ENCODE measurements around the gene TCEAL8.
"Not testable (repeated sequence)": the region's sequence is repeated elsewhere in the genome, so short reads cannot be mapped to it uniquely, and the experiment has no call there.

The TCEAL8 gene

GRCh38 chrX:103254921-103255493 lies at the start of gene TCEAL8:
TSS of gene TCEAL8 (minus strand) at chrX:103255155. CDS start at chrX:103253979, 1,176 bp downstream.
- no peak for DNase-seq

- no peak for DNase-seq
These were observed 49.8 kb upstream of the TCEAL8 start for GRCh38 chrX:103304705-103305104.

- DNase-seq: no peak
These were observed 38.2 kb upstream of the TCEAL8 start for GRCh38 chrX:103293118-103293517.

- DNase-seq: no peak
These were observed 24.7 kb upstream of the TCEAL8 start for GRCh38 chrX:103279624-103280023.

GRCh38 chrX:103276581-103277002 lies 21.6 kb upstream of the TCEAL8 start, which contains the start of gene TCEAL5:
TSS of gene TCEAL5 (minus strand) at chrX:103276750. CDS start at chrX:103274563, 2,187 bp downstream.
- no peak for DNase-seq

GRCh38 chrX:103275947-103276567 lies 21.1 kb upstream of the TCEAL8 start:
- no peak for DNase-seq

- DNase-seq: no peak
These were observed 19.3 kb upstream of the TCEAL8 start for GRCh38 chrX:103274284-103274683.

GRCh38 chrX:103258275-103258674 lies 3.3 kb upstream of the TCEAL8 start:
- no peak for DNase-seq

- no peak for DNase-seq
These were observed 1.7 kb upstream of the TCEAL8 start for GRCh38 chrX:103256651-103257050.

- no peak for DNase-seq
These were observed 657 bp downstream of the TCEAL8 start for GRCh38 chrX:103254171-103254824.

GRCh38 chrX:103253608-103254007 lies 1.3 kb downstream of the TCEAL8 start:
- DNase-seq: no peak

- no peak for DNase-seq
These were observed 4.0 kb downstream of the TCEAL8 start for GRCh38 chrX:103250977-103251376.

GRCh38 chrX:103249805-103250204 lies 5.2 kb downstream of the TCEAL8 start:
- no peak for DNase-seq

- DNase-seq: no peak
These were observed 6.4 kb downstream of the TCEAL8 start for GRCh38 chrX:103248553-103248952.

GRCh38 chrX:103240155-103240554 lies 14.8 kb downstream of the TCEAL8 start:
- no peak for DNase-seq

GRCh38 chrX:103236296-103236695 lies 18.7 kb downstream of the TCEAL8 start:
- DNase-seq: no peak

- not testable (repeated sequence) for DNase-seq
These were observed 19.3 kb downstream of the TCEAL8 start for GRCh38 chrX:103235608-103236007.

GRCh38 chrX:103234869-103235268 lies 20.1 kb downstream of the TCEAL8 start:
- DNase-seq: no peak

- DNase-seq: no peak
These were observed 21.7 kb downstream of the TCEAL8 start for GRCh38 chrX:103233263-103233662.

GRCh38 chrX:103225918-103226317 lies 29.0 kb downstream of the TCEAL8 start:
- DNase-seq: not testable (repeated sequence)

- DNase-seq: no peak
These were observed 34.2 kb downstream of the TCEAL8 start for GRCh38 chrX:103220511-103221323.

- no peak for DNase-seq
These were observed 39.4 kb downstream of the TCEAL8 start for GRCh38 chrX:103215425-103215991.

GRCh38 chrX:103214870-103215424 lies 40.0 kb downstream of the TCEAL8 start, which contains the start of gene BEX4:
TSS of gene BEX4 (plus strand) at chrX:103215108. CDS start at chrX:103216154, 1,046 bp downstream.
- no peak for DNase-seq
